ENCODE data around the gene PRDM16. TPM values are rescaled to one million over a fixed set of nuclear protein-coding genes. Genes with fewer than 3 reads are reported as not detected.

The PRDM16 gene
- total and polyA plus RNA-seq, 4 donors = 0.05 to 0.67 (median 0.19) TPM

- H3K27me3 ChIP-seq (ENCODE audit: control insufficient read depth in 4 of 4, insufficient read depth in 4 of 4, low read length in 3 of 4) = no peaks in the 10 kb centered on the region
- H3K36me3 ChIP-seq (ENCODE audit: control insufficient read depth in 4 of 4, insufficient read depth in 3 of 4, low read depth in 1 of 4, low read length in 3 of 4) = no peaks in the 10 kb centered on the region
- no peak for TF ChIP-seq HNF4A (conservative IDR thresholded peaks at IDR 0.05)
- TF ChIP-seq YY1 (IDR thresholded peaks at IDR 0.05) = no peak
- TF ChIP-seq TAF1 (conservative IDR thresholded peaks at IDR 0.05) = no peak
- no peak for TF ChIP-seq FOXA2 (IDR thresholded peaks at IDR 0.05)
- no peak for TF ChIP-seq EGR1 (IDR thresholded peaks at IDR 0.05; ENCODE audit: low read depth in 2 of 2)
- no peak for TF ChIP-seq SP1 (IDR thresholded peaks at IDR 0.05)
- no peak for TF ChIP-seq RXRA (IDR thresholded peaks at IDR 0.05)
- no peak for TF ChIP-seq FOXA1 (IDR thresholded peaks at IDR 0.05)
- TF ChIP-seq CTCF (IDR thresholded peaks at IDR 0.05; ENCODE audit: low read depth, low read length, missing input control) = no peak
- no peak for TF ChIP-seq RAD21 (IDR thresholded peaks at IDR 0.05)
- TF ChIP-seq NR2F2 (IDR thresholded peaks at IDR 0.05) = no peak
- TF ChIP-seq MAX (IDR thresholded peaks at IDR 0.05) = no peak
- no peak for TF ChIP-seq ZBTB33 (IDR thresholded peaks at IDR 0.05)
- TF ChIP-seq JUND (IDR thresholded peaks at IDR 0.05) = no peak
- TF ChIP-seq HNF4G (IDR thresholded peaks at IDR 0.05) = no peak
- no peak for TF ChIP-seq ATF3 (IDR thresholded peaks at IDR 0.05)
- no peak for TF ChIP-seq REST (IDR thresholded peaks at IDR 0.05)
- H3K27ac ChIP-seq (ENCODE audit: low read depth in 1 of 2, low read length in 2 of 2) = no peak overlapping the region
- H3K9ac ChIP-seq (ENCODE audit: low read depth in 1 of 2, low read length in 2 of 2) = no peak overlapping the region
- WGBS = 88% methylated on average over 40 of the region's 40 CpGs
- no peak overlapping the region for H3K4me3 ChIP-seq (ENCODE audit: low read depth in 1 of 3, low read length in 3 of 3)
- no peak for DNase-seq (ENCODE audit: low spot score)
- no peaks in the 10 kb centered on the region for H3K9me3 ChIP-seq (ENCODE audit: control insufficient read depth in 4 of 4, low read length in 3 of 4)
- no peaks in the 10 kb centered on the region for H3K4me1 ChIP-seq (ENCODE audit: control insufficient read depth in 4 of 4, insufficient read depth in 4 of 4, low read length in 3 of 4)
Measured at GRCh38 chr1:3434406-3435110, 365.6 kb downstream of the PRDM16 start.
